ENCODE measurements around the gene NBAS. TPM values are rescaled to one million over a fixed set of nuclear protein-coding genes. Genes with fewer than 3 reads are reported as not detected.

Gene NBAS
- total and polyA plus RNA-seq, 2 donors (not counting 1 experiment from before 2014, with no cell fraction given) = 27.0 to 124 TPM

GRCh38 chr2:15117409-15118050, 443.6 kb downstream of the NBAS start:
- Histone ChIP-seq H3K27me3 (ENCODE audit: control insufficient read depth, insufficient read depth, low read length) (no peaks in the 10 kb centered on the region), H3K4me3 (replicated peaks in 1 of 4; ENCODE audit: control extremely low read depth in 1 of 4, insufficient read depth in 1 of 4, low read depth in 3 of 4, low read length in 4 of 4) (no peak overlapping the region), H3K36me3 (ENCODE audit: control insufficient read depth, insufficient read depth, low read length) (no peaks in the 10 kb centered on the region), H3K27ac (ENCODE audit: insufficient read depth, low read length) (no peak overlapping the region), H3K9ac (ENCODE audit: insufficient read depth, low read length) (no peak overlapping the region), H2AFZ (ENCODE audit: low read length) (no peak overlapping the region), H3K9me3 (ENCODE audit: control insufficient read depth, insufficient read depth, low read depth, low read length) (no peaks in the 10 kb centered on the region), H4K20me1 (ENCODE audit: control insufficient read depth, extremely low read depth, insufficient read depth, low read length) (no peaks in the 10 kb centered on the region), H3K4me1 (ENCODE audit: control insufficient read depth, extremely low read depth, insufficient read depth, low read length) (no peaks in the 10 kb centered on the region), H3K79me2 (ENCODE audit: control insufficient read depth, insufficient read depth, low read length) (no peaks in the 10 kb centered on the region), H3K4me2 (ENCODE audit: extremely low read depth, insufficient read depth, low read length) (no peak overlapping the region)
- no peak for DNase-seq (ENCODE audit: low read depth in 2 of 2)
- no peak for TF ChIP-seq CTCF (conservative IDR thresholded peaks at IDR 0.05 in 1 of 2, IDR thresholded peaks at IDR 0.05 in 1 of 2; ENCODE audit: low read depth in 1 of 2, low read length in 2 of 2)
- TF ChIP-seq EZH2 (IDR thresholded peaks at IDR 0.05; ENCODE audit: low read length, missing control alignments) = no peak

Other genes starting within 250 kb of the NBAS start
- 51.9 and 54.3 TPM in 2 replicates for gene DDX1, start 30.5 kb upstream of the NBAS start, total RNA-seq
- gene DDX1, start 30.5 kb upstream of the NBAS start, polyA plus RNA-seq = 136 and 176 TPM in 2 replicates